ENCODE measurements around the gene S100P.

- no peak for TF ChIP-seq CTCF (IDR thresholded peaks at IDR 0.05)
- no peak for TF ChIP-seq POLR2AphosphoS5 (IDR thresholded peaks at IDR 0.05)
Measured at GRCh38 chr4:6695660-6696610, 2.3 kb downstream of the S100P start.

Measured in transverse colon (tissue), 4 donors.